ENCODE data around the gene U2AF1L4. TPM values are rescaled to one million over a fixed set of nuclear protein-coding genes. Genes with fewer than 3 reads are reported as not detected.

Gene U2AF1L4
- total RNA-seq, 4 donors from 2014 or later: 7.9 to 31.1 (median 20.9) TPM

- TF ChIP-seq EP300 (IDR thresholded peaks at IDR 0.05): no peak
- TF ChIP-seq POLR2A (IDR thresholded peaks at IDR 0.05; ENCODE audit: low read depth): no peak
- no peak for TF ChIP-seq POLR2AphosphoS5 (IDR thresholded peaks at IDR 0.05)
- no peak for TF ChIP-seq CTCF (IDR thresholded peaks at IDR 0.05)
- DNase-seq (ENCODE audit: extremely low spot score): no peak
- H3K9me3 ChIP-seq: no peaks in the 10 kb centered on the region
- 81% methylated on average over 12 of the region's 12 CpGs for WGBS
- no peak overlapping the region for H3K27ac ChIP-seq (replicated peaks in 1 of 4)
- peaks cover 0 to 15% (median 0%) of the 10 kb centered on the region in 4 donors for H3K27me3 ChIP-seq
- no peak overlapping the region for H3K4me3 ChIP-seq
- H3K4me1 ChIP-seq: no peaks in the 10 kb centered on the region
- intact Hi-C loops (cut with DNase I): loop anchor here (10.0 kb wide), 1 partner anchor 66 kb away; the partner anchor contains the start of genes KIRREL2 and NPHS1
- H3K36me3 ChIP-seq: peaks cover 0 to 35% (median 13%) of the 10 kb centered on the region in 4 donors
Observed at GRCh38 chr19:35788205-35788960, 43.2 kb upstream of the U2AF1L4 start.

GRCh38 chr19:35787227-35787799 lies 42.1 kb upstream of the U2AF1L4 start:
- 89% methylated on average over 12 of the region's 15 CpGs for WGBS
- TF ChIP-seq CTCF (IDR thresholded peaks at IDR 0.05) (no peak), POLR2AphosphoS5 (IDR thresholded peaks at IDR 0.05) (no peak), EP300 (IDR thresholded peaks at IDR 0.05) (no peak), POLR2A (IDR thresholded peaks at IDR 0.05; ENCODE audit: low read depth) (no peak)
- Histone ChIP-seq H3K4me3 (no peak overlapping the region), H3K4me1 (no peaks in the 10 kb centered on the region), H3K9me3 (no peaks in the 10 kb centered on the region), H3K36me3 (peaks cover 0 to 45% (median 17%) of the 10 kb centered on the region in 4 donors), H3K27ac (replicated peaks in 1 of 4) (no peak overlapping the region), H3K27me3 (peaks cover 0 to 10% (median 0%) of the 10 kb centered on the region in 4 donors)
- intact Hi-C loops (cut with DNase I): loop anchor here (10.0 kb wide), 1 partner anchor 67 kb away; the partner anchor contains the start of genes KIRREL2 and NPHS1
- no peak for DNase-seq (ENCODE audit: extremely low spot score)

GRCh38 chr19:35786299-35787160 lies 41.3 kb upstream of the U2AF1L4 start:
- Histone ChIP-seq H3K36me3 (peaks cover 0 to 52% (median 24%) of the 10 kb centered on the region in 4 donors), H3K27me3 (peaks cover 0 to 10% (median 0%) of the 10 kb centered on the region in 4 donors), H3K4me3 (no peak overlapping the region), H3K9me3 (no peaks in the 10 kb centered on the region), H3K27ac (replicated peaks in 1 of 4) (no peak overlapping the region), H3K4me1 (no peaks in the 10 kb centered on the region)
- TF ChIP-seq EP300 (IDR thresholded peaks at IDR 0.05) (no peak), POLR2AphosphoS5 (IDR thresholded peaks at IDR 0.05) (no peak), CTCF (IDR thresholded peaks at IDR 0.05) (no peak), POLR2A (IDR thresholded peaks at IDR 0.05; ENCODE audit: low read depth) (no peak)
- no peak for DNase-seq (ENCODE audit: extremely low spot score)
- intact Hi-C loops (cut with DNase I): loop anchor here (10.0 kb wide), 1 partner anchor 68 kb away; the partner anchor contains the start of genes KIRREL2 and NPHS1
- WGBS: 90% methylated on average over 27 of the region's 31 CpGs

DNA sequence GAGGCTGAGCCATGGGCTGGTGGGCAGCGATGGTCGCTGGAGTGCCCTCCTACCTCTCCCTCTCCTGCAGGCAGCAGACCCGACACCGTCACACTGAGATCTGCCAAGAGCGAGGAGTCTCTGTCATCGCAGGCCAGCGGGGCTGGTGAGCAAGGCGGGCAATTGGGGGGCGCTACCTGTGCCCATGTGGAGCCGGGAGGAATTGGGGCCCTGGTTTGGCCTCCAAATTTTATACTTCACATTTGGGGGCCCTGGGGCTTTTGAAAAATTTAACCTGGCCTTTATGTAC lies 40.1 kb upstream of the U2AF1L4 start:
- DNase-seq (ENCODE audit: extremely low spot score): no peak
- peaks cover 6 to 65% (median 34%) of the 10 kb centered on the region in 4 donors for H3K36me3 ChIP-seq
- no peaks in the 10 kb centered on the region for H3K27me3 ChIP-seq
- TF ChIP-seq POLR2A (IDR thresholded peaks at IDR 0.05; ENCODE audit: low read depth): no peak
- TF ChIP-seq CTCF (IDR thresholded peaks at IDR 0.05): no peak
- no peak for TF ChIP-seq EP300 (IDR thresholded peaks at IDR 0.05)
- no peak for TF ChIP-seq POLR2AphosphoS5 (IDR thresholded peaks at IDR 0.05)
- 93% methylated on average over 8 of the region's 10 CpGs for WGBS
- no peaks in the 10 kb centered on the region for H3K4me1 ChIP-seq
- H3K4me3 ChIP-seq: no peak overlapping the region
- H3K9me3 ChIP-seq: no peaks in the 10 kb centered on the region
- intact Hi-C loops (cut with DNase I): loop anchor here (10.0 kb wide), 1 partner anchor 70 kb away; the partner anchor contains the start of genes KIRREL2 and NPHS1
- H3K27ac ChIP-seq (replicated peaks in 1 of 4): no peak overlapping the region
